Left cardiac atrium (tissue), 4 donors: ENCODE data around the gene FAM177B. TPM values are rescaled to one million over a fixed set of nuclear protein-coding genes. Genes with fewer than 3 reads are reported as not detected.

Experiments
- ATAC-seq, 2 donors: fragments of 200-7000 bp; cut with Tn5 transposase; one replicate each; pipeline ENCODE4 v1.9.1; 2020; ENCODE audit warnings: mild to moderate bottlenecking in 2 of 2, moderate library complexity in 2 of 2
- DNase-seq: peaks from one replicate; pipeline ENCODE4 v3.0.0-alpha.2; 2020
- intact Hi-C, 2 donors: fragments of 100-400 bp; cut with DNase I; formaldehyde crosslinking; loops; one replicate each; pipeline versions ENCODE4 v1.14.1 to v1.15.1; 2022 to 2023
- total RNA-seq, 2 donors: library from RNA; stranded (reverse); fragmentation: NEBNext Ultra II Directional; extraction: Animal tissue kit (Norgen Biotek cat#: 25700); gene quantifications; one replicate each; pipeline ENCODE4 v1.2.1, GENCODE V29; 2021
- donor health status: DM: no; HTN: yes; CAD: no.
- donor health status: DM: no; HTN: yes; CAD: no; lungs with severe emphysema.
- donor health status: DM: yes; HTN: yes; CAD: no.
- donor health status: Dilated cardiomyopathy.

FAM177B gene
- total RNA-seq, 2 donors from 2014 or later = not detected

DNA sequence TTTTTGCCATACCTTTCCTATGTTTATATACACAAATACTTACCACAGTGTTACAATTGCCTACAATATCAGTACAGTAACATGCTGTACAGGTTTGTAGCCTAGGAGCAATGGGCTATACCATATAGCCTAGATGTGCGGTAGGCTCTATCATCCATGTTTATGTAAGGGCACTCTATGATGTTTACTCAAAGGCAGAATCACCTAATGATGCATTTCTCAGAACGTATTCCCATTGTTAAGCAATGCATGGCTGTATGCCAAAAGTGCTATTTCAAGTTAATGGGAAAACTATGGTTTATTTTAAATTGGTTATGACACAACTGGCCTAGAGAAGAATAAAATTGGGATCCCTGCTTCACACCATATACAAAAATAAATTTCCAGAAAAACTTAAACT is 41.0 kb downstream of the FAM177B start:
- DNase-seq (no peak), ATAC-seq (no peak)
- intact Hi-C loops = no loop called here

DNA sequence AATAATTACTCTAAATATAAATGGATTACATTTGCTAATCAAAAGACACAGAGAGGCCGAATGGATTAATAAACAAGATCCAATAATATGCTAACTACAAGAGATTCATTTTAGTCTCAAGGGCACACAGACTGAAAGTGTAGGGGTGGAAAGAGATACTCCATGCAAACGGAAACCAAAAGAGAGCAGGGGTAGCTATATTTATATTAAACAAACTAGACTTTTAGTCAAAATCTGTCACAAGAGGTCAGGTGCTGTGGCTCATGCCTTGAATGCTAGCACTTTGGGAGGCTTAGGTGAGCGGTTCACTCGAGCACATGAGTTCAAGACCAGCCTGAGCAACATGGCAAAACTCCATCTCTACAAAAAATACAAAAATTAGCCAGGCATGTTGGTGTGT is 44.2 kb downstream of the FAM177B start:
- intact Hi-C loops = no loop called here
- DNase-seq = no peak
- no peak for ATAC-seq

DNA sequence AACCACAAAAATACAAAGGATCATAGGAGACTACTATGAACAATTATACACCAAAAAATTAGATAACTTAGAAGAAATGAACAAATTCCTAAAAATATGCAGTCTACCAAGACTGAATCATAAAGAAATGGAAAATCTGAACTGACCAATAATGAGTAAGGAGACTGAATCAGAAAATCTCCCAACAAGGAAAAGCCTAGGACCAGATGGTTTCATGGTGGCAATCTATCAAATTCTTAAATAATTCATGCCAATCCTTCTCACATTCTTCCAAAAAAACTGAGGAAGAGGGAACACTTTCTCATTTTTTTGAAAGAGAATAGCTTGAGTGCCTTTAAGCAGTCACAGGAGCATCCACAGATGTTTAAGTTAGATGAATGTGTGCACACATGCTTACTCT is 46.0 kb downstream of the FAM177B start:
- intact Hi-C loops = no loop called here
- ATAC-seq = no peak
- DNase-seq = no peak

DNA sequence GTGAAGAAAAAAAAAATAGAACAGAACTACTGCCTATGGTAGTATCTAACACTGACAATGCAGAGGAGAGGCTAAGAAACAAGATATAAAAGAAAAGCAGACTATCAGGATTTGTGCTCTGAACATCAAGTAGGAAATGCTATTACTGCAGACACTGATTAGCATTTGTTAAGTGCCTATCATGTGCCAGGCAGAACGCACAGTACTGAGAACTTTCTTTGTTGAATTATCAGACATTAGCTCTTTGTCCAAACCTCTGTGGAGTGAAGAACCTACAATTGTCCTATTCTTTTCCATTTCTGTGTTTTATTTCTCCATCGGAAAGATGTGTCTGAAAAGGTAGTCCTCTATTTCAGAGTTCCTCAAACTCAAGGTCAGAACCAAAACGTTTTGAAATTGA is 47.4 kb downstream of the FAM177B start:
- intact Hi-C loops = no loop called here
- DNase-seq = no peak
- no peak for ATAC-seq

DNA sequence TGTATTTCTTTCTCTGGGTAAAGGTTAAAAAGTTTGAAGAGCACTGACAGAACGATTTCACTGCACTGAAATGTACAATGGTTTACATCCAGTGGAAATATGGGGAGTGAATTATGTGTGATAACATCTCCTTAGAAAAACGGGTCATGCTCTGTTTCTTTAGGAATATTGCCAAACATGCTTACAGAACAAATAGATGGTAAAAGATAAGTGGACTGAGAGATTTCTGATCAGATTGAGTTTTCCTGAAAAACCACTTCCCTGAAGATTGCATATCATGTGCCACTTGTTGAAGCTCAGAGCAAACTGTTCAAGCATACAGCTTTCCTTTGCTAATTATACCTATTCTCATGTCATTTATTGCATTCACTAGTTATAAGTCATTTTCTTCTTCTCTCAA is 47.9 kb downstream of the FAM177B start:
- no peak for DNase-seq
- no peak for ATAC-seq
- intact Hi-C loops = no loop called here

DNA sequence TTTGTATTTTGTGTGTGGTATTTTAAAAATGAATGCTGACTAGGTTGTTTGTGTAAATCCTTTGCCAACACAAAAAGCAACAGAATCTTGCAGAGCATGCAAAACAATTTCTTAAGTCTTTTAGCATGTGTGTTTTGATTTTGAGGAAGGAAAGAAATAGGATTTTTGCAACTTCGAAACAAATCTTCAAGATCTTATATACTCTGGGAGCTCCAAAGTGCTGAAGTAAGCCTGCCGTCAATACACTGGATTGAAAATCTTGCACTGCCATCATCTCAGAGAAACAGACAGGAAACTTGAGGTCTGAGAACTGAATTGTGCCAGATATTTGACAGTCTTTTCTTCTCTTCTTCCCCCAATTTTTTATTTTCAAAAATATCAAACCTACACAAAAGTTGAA is 48.5 kb downstream of the FAM177B start:
- ATAC-seq (peak in 1 of 2 donors; percentile 27), DNase-seq (no peak)
- intact Hi-C loops = no loop called here

DNA sequence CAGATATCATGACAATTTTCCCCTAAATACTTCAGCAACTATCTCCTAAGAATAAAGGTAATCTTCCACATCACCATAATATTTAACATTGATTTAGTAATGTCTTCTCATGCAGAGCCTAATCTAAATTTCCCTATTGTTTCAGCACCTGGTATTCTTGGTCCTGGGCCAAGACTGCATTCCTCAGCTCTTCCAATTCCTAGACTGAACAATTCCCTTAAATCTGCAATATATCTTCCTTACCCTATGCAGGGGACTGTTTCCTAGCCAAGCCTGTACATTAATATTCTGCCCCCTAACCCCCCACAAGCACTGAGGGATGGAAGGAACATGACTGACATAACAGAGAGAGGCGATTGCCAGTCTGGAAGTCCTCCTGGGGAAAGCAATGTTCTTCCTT is 49.1 kb downstream of the FAM177B start:
- DNase-seq (no peak), ATAC-seq (no peak)
- intact Hi-C loops = no loop called here

DNA sequence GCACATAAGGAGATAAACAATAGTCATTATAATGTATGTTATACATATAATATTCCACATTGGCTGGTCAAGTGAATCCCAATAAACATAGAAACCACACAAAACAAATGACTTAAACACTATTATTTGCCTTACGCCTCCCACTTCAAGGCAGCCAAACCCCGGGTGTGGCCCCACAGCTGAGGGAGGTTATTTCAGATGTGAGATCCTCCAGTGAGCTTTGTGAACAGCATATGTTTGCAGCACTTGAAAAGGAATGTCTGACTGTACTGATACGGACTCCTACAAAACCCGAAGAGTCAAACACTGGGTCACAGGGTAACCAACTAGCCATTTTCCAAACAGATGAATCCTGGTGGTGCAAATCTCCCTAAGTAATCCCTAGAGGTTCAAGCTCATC is 50.7 kb downstream of the FAM177B start:
- DNase-seq (no peak), ATAC-seq (peak in 1 of 2 donors; percentile 21)
- intact Hi-C loops = no loop called here

DNA sequence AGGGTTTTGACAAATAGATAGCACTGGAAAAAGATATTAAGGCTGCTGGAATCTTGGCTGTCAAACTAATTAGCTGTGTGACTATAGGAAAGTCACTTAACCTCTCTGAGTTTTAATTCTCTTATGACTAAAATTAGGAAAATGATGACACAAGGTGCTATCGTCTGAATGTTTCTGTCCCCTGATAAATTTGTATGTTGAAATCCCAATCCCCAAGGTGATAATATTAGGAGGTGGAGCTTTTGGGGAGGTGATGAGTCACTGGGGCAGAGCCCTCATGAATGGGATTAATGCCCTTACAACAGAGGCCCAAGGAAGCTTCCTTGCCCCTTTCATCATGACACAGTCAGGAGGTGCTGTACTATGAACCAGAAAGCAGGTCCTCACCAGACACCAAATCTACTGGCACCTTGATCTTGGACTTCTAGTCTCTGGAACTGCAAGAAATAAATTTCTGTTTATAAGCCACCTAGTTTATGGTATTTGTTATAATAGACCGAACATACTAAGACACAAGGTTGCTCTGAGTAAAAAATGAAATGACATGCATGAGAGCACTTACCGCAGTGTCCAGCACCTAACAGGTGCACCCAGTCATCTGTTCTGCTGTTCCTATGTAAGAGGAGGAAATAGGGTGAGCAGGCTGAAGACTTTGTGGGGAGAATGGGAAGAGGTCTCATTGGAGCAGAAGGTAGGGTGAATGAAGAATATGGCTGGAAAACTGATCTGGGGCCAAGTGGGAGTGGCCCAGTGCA is 51.6 kb downstream of the FAM177B start:
- ATAC-seq (no peak), DNase-seq (no peak)
- intact Hi-C loops = no loop called here

DNA sequence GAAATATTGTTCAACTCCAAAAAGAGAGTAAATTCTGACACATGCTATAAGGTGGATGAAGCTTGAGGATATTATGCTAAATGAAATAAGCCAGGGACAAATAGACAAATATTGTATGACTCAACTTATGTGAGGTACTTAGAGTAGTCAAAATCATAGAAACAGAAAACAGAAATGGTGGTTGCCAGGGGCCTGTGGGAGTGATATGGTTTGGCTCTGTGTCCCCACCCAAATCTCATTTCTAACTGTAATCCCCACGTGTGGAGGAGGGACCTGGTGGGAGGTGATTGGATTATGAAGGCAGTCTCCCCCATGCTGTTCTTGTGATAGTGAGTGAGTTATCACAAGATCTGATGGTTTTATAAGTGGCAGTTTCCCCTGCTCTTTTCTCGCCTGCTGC is 53.1 kb downstream of the FAM177B start:
- DNase-seq (no peak), ATAC-seq (no peak)
- intact Hi-C loops = loop anchor here in 1 of 2 donors (5.0 kb wide), 1 partner anchor 332 kb away; no protein-coding TSS in a partner anchor

DNA sequence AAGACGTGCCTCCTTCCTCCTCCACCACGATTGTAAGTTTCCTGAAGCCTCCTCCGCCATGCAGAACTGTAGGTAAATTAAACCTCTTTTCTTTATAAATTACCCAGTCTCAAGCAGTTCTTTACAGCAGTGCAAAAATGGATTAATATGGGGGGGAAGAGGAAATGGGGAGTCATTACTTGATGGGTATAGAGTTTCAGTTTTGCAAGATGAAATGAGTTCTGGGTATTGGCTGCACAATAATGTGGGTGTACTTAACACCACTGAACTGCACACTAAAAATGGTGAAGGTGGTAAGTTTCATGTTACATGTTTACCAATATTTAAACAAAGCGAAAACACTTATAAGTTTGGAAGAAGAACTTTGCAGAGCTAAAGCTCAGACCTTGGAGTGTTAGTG is 53.5 kb downstream of the FAM177B start:
- intact Hi-C loops = loop anchor here in 1 of 2 donors (5.0 kb wide), 1 partner anchor 332 kb away; no protein-coding TSS in a partner anchor
- no peak for ATAC-seq
- DNase-seq = no peak

DNA sequence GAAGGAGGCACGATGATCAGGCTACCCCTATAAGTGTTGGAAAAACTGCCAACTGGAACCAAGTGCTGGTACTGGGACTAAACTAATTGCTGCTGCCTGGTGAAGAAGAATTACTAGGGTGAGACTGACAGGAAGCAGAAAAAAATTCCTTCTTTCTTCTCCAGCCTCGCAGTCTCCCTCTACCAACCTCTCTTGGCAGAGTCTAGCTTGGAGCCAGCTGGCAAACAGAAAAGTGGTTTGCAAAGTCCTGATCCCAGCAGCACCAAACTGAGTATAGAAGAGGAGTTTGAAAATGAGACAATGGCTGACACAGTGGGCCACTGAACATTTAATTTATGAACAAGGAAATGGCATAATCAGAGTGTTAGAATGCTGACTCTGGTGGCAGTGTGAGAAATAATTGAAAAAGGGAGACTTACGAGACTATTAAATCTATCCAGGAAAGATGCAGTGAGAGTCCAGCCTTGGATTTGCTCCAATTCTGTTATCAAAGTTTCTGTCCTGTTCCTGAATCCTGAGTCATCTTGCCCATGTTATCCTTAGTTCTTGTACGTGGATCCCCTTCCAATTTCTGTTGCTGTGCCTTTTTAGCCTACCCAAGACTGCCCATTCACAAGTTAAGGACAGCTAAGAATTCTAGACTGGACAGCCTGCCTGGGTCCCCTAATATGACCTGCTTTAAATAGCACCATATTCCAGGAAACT is 54.2 kb downstream of the FAM177B start:
- intact Hi-C loops = loop anchor here in 1 of 2 donors (5.0 kb wide), 1 partner anchor 331 kb away; no protein-coding TSS in a partner anchor
- ATAC-seq = peak; percentile 27 to 54
- no peak for DNase-seq

DNA sequence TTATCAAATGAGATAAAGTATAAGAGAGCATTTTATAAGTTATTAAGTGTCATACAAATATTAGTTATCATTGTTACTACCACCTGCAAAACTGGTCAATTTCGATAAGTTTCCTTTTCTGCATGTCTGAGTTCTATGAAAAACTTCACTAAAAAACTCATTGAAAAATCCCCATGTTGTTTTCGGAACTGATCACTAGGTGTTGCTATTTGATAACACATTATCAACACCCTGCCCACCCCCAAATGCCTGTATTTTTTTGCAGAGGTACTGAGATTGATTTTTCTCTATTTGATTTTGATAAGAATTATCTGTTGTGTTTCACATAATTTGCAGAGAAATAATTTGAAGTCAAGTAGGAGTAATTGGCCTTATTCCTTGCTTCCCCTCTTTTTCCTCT is 55.7 kb downstream of the FAM177B start:
- ATAC-seq (no peak), DNase-seq (no peak)
- intact Hi-C loops = loop anchor here in 1 of 2 donors (1.0 to 5.0 kb wide), 2 partner anchors 289 to 330 kb away; no protein-coding TSS in a partner anchor

DNA sequence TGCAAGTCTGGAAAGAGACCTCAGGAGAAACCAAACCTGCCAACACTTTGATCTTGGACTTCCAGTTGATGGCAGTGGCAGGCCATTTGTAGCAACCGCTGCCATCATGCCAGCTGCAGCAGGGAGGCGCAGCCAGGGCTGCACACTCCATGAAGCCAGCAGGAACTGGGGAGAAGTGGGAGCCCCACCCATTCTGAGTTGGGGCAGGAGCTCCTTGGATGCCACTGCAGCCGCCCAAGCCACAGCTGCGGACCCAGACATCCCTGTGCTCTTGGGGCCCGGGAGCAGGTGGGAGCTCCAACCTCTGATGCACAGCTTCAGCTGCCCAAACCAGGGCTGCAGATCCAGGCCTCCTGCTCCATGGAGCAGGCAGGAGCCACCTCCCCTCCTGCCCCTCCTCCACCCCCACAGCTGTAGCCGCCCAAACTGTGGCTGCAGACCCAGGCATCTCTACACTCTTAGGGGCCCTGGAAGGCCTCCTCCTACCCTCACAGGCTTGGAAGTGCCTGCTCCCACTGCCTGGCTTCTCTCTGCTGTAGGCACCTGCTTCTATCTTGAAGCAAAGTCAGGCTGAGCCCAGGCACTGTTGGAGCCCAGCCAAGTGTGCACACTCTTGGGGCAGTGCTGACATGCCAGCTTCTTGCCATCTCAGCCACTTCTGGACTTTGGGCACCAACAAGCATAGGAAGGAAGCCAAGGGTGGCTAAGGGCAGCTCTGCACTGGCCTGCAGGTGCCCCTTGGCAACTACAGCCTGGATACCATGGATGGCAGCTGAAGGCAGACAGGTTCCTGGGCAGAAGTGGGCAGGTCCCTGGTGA is 57.9 kb downstream of the FAM177B start:
- intact Hi-C loops = loop anchor here (5.0 kb wide), 2 partner anchors 287 to 327 kb away; no protein-coding TSS in a partner anchor
- ATAC-seq = peak in 1 of 2 donors; percentile 55
- DNase-seq = no peak

DNA sequence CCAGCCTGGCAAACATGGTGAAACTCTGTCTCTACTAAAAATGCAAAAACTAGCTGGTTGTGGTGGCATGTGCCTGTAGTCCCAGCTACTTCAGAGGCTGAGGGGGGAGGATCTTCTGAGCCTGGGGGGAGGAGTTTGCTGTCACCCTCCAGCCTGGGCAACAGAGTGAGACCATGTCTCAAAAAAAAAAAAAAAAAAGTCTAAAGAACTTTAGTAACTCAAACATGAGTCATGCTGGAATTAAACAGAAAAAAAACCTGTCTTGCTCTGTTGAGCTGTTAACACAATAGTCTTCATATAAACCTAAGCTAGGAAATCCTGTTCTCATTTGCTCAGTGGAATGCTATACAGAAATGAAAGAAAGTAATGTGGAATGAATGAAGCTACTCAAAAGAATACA is 61.1 kb downstream of the FAM177B start:
- no peak for DNase-seq
- intact Hi-C loops = loop anchor here in 1 of 2 donors (5.0 kb wide), 1 partner anchor 284 kb away; no protein-coding TSS in a partner anchor
- ATAC-seq = peak in 1 of 2 donors; percentile 25

DNA sequence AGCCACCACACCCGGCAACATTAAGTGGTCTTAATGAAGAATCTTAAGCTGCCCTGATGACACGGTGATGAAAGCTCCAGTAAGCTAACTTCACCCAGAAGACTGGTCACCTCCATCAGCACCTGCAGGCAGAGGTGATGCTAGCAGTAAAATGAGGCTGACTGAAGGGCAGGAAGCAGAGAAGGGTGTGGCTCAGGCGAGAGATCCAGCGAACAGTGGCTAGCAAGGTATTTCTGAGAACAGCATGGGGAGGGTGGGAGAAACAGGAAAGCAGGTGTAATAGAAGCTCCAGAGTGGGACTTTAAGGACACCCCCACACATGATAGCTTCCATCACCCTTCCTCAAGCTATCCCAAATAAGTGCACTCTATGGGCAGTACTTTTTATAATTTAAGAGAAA is 62.0 kb downstream of the FAM177B start:
- DNase-seq = no peak
- no peak for ATAC-seq
- intact Hi-C loops = loop anchor here in 1 of 2 donors (5.0 kb wide), 1 partner anchor 283 kb away; no protein-coding TSS in a partner anchor
